Mesothelial cell of epicardium (in vitro differentiated cells): ENCODE measurements around the gene PTPRN2. TPM values are rescaled to one million over a fixed set of nuclear protein-coding genes. Genes with fewer than 3 reads are reported as not detected.

ENCODE experiments used
- DNase-seq, 2 experiments: peaks; one replicate each; pipeline ENCODE4 v3.0.0; 2021; ENCODE audit warnings: low spot score in 2 of 2; ENCODE audit not compliant: unreplicated experiment in 2 of 2
- H3K27ac Mint-ChIP-seq: 2 replicates; pipeline ENCODE4 v1.8.0; 2021; ENCODE audit warnings: mixed read lengths
- H3K27me3 Mint-ChIP-seq: 2 replicates; pipeline ENCODE4 v1.8.0; 2021; ENCODE audit warnings: low read depth, mixed read lengths
- H3K36me3 Mint-ChIP-seq: 2 replicates; pipeline ENCODE4 v1.8.0; 2021; ENCODE audit warnings: mixed read lengths
- H3K4me1 Mint-ChIP-seq: 2 replicates; pipeline ENCODE4 v1.8.0; 2021; ENCODE audit warnings: mixed read lengths
- H3K4me3 Mint-ChIP-seq: 2 replicates; pipeline ENCODE4 v1.8.0; 2021; ENCODE audit warnings: mild to moderate bottlenecking, moderate library complexity, mixed read lengths
- H3K9me3 Mint-ChIP-seq: 2 replicates; pipeline ENCODE4 v1.8.0; 2021; ENCODE audit warnings: mixed read lengths
- CTCF ChIP-seq: fragments of 200-600 bp; sonication (generic); IDR thresholded peaks from one replicate; pipeline ENCODE4 v1.5.0; 2021; ENCODE audit warnings: antibody characterized with exemption; ENCODE audit not compliant: unreplicated experiment
- total RNA-seq: library from RNA; stranded (reverse); gene quantifications from 3 replicates; pipeline ENCODE4 v1.2.1, GENCODE V29; 2021

Gene PTPRN2
- total RNA-seq, 1 donor from 2014 or later: 2.2 TPM

GRCh38 chr7:158110661-158111048 is 477.0 kb downstream of the PTPRN2 start:
- no peak for DNase-seq
- TF ChIP-seq CTCF: no peak
- Mint-ChIP-seq H3K36me3 (peaks cover 13% of the 10 kb centered on the region), H3K4me3 (no peak overlapping the region), H3K4me1 (no peaks in the 10 kb centered on the region), H3K9me3 (peaks cover 29% of the 10 kb centered on the region), H3K27me3 (no peaks in the 10 kb centered on the region), H3K27ac (no peak overlapping the region)

- no peak for DNase-seq
- TF ChIP-seq CTCF: no peak
- Mint-ChIP-seq H3K9me3 (peaks cover 23% of the 10 kb centered on the region), H3K27ac (no peak overlapping the region), H3K4me1 (no peaks in the 10 kb centered on the region), H3K4me3 (no peak overlapping the region), H3K36me3 (peaks cover 13% of the 10 kb centered on the region), H3K27me3 (no peaks in the 10 kb centered on the region)
Observed at GRCh38 chr7:158110034-158110590, 477.5 kb downstream of the PTPRN2 start.

GRCh38 chr7:158109364-158110033 is 478.1 kb downstream of the PTPRN2 start:
- Mint-ChIP-seq H3K9me3 (peaks cover 17% of the 10 kb centered on the region), H3K27ac (no peak overlapping the region), H3K4me1 (no peaks in the 10 kb centered on the region), H3K27me3 (no peaks in the 10 kb centered on the region), H3K4me3 (no peak overlapping the region), H3K36me3 (peaks cover 13% of the 10 kb centered on the region)
- no peak for DNase-seq
- TF ChIP-seq CTCF: no peak

GRCh38 chr7:158108646-158109293 is 478.9 kb downstream of the PTPRN2 start:
- Mint-ChIP-seq H3K36me3 (peaks cover 13% of the 10 kb centered on the region), H3K4me1 (no peaks in the 10 kb centered on the region), H3K4me3 (no peak overlapping the region), H3K9me3 (peaks cover 14% of the 10 kb centered on the region), H3K27me3 (no peaks in the 10 kb centered on the region), H3K27ac (no peak overlapping the region)
- no peak for DNase-seq
- TF ChIP-seq CTCF: no peak

- Mint-ChIP-seq H3K4me3 (no peak overlapping the region), H3K4me1 (no peaks in the 10 kb centered on the region), H3K36me3 (peaks cover 6% of the 10 kb centered on the region), H3K27ac (no peak overlapping the region), H3K9me3 (peaks cover 10% of the 10 kb centered on the region), H3K27me3 (no peaks in the 10 kb centered on the region)
- no peak for DNase-seq
- no peak for TF ChIP-seq CTCF
Observed at GRCh38 chr7:158107806-158108205, 479.8 kb downstream of the PTPRN2 start.
